A549 (cell line): ENCODE results near the gene HSPA1A. TPM values are rescaled to one million over a fixed set of nuclear protein-coding genes. Genes with fewer than 3 reads are reported as not detected.

Experiments used
- ATAC-seq, 2 experiments: fragments of 200-7000 bp in 1 of 2; fragments of >200 bp in 1 of 2; cut with Nextera tagmentation in 1 of 2; cut with Tn5 transposase in 1 of 2; 3 replicates each; pipeline versions ENCODE4 v1.8.0 to v1.9.1; 2018 to 2020; ENCODE audit warnings: mild to moderate bottlenecking in 1 of 2, moderate library complexity in 1 of 2
- CTCF ChIA-PET: fragments of 300-600 bp; sonication (Branson Sonifier 250); formaldehyde crosslinking; extraction: SDS; loops from one replicate; lab custom pipeline; 2021; ENCODE audit warnings: antibody characterized with exemption, inconsistent platforms; lab: Yijun Ruan, JAX
- POLR2A ChIA-PET: fragments of 350-600 bp; formaldehyde crosslinking; extraction: SDS; loops from one replicate; lab custom pipeline; 2021; ENCODE audit warnings: antibody characterized with exemption, inconsistent platforms; lab: Yijun Ruan, JAX
- DNase-seq, 2 experiments: peaks; one replicate each; pipeline versions ENCODE4 v3.0.0 to v3.0.0-alpha.2; 2011 to 2016; ENCODE audit warnings: low read depth in 1 of 2, low spot score in 1 of 2
- FAIRE-seq: peaks from 2 replicates; lab custom pipeline; 2011; peaks lifted over from hg19 to GRCh38; lab: Jason Lieb, UNC
- H3K27ac ChIP-seq, 2 experiments: fragments of >200 bp; sonication (Bioruptor Twin); formaldehyde crosslinking; 3 replicates each; pipeline ENCODE4 v1.5.1; 2016 to 2017
- H3K4me1 ChIP-seq: fragments of >200 bp; sonication (Bioruptor Twin); formaldehyde crosslinking; 3 replicates; pipeline ENCODE4 v1.6.1; 2016
- H3K4me2 ChIP-seq: fragments of >200 bp; sonication (Bioruptor Twin); formaldehyde crosslinking; 3 replicates; pipeline ENCODE4 v1.6.1; 2016
- H3K4me3 ChIP-seq: fragments of >200 bp; sonication (Bioruptor Twin); formaldehyde crosslinking; 3 replicates; pipeline ENCODE4 v1.5.1; 2016
- H3K9me3 ChIP-seq: fragments of >200 bp; sonication (Bioruptor Twin); formaldehyde crosslinking; 3 replicates; pipeline ENCODE4 v1.6.1; 2016
- CBX2 ChIP-seq: fragments of 200-600 bp; sonication (generic); IDR thresholded peaks from 2 replicates; pipeline ENCODE4 v1.6.1; 2016; ENCODE audit warnings: low read depth, mild to moderate bottlenecking, borderline replicate concordance
- CEBPB ChIP-seq, 2 experiments: fragments of >200 bp in 1 of 2; sonication (Bioruptor Twin) in 1 of 2; formaldehyde crosslinking in 1 of 2; IDR thresholded peaks; 2 replicates each; pipeline ENCODE4 v1.6.1; 2012 to 2016
- CHD2 ChIP-seq: fragments of 150-350 bp; IDR thresholded peaks from 2 replicates; pipeline ENCODE4 v1.6.1; 2014; ENCODE audit warnings: low read length; ENCODE audit not compliant: partially characterized antibody
- CTCF ChIP-seq: fragments of >200 bp; sonication (Bioruptor Twin); formaldehyde crosslinking; IDR thresholded peaks from 3 replicates; pipeline ENCODE4 v1.5.1; 2016
- EHF ChIP-seq: fragments of 250-450 bp; sonication (Bioruptor Pico); IDR thresholded peaks from 2 replicates; pipeline ENCODE4 v1.5.0; 2020; ENCODE audit warnings: mild to moderate bottlenecking
- ELK1 ChIP-seq: fragments of 150-350 bp; IDR thresholded peaks from 2 replicates; pipeline ENCODE4 v1.6.1; 2014; ENCODE audit warnings: low read depth, mild to moderate bottlenecking, low read length
- ESRRA ChIP-seq: fragments of 150-350 bp; IDR thresholded peaks from 2 replicates; pipeline ENCODE4 v1.6.1; 2014; ENCODE audit warnings: mild to moderate bottlenecking, low read length, borderline replicate concordance
- FOSL2 ChIP-seq, 2 experiments: fragments of 450-650 bp in 1 of 2; fragments of >200 bp in 1 of 2; sonication (Bioruptor Twin) in 1 of 2; formaldehyde crosslinking; IDR thresholded peaks; 2 replicates each; pipeline versions ENCODE4 v1.5.0 to v1.6.1; 2016 to 2020; ENCODE audit warnings: mild to moderate bottlenecking in 1 of 2, moderate library complexity in 1 of 2
- GATA3 ChIP-seq: IDR thresholded peaks from 2 replicates; pipeline ENCODE4 v1.6.1; 2012; ENCODE audit warnings: borderline replicate concordance
- HDAC2 ChIP-seq: fragments of 200-600 bp; sonication (generic); IDR thresholded peaks from 2 replicates; pipeline ENCODE4 v1.6.1; 2016
- HEYL ChIP-seq: fragments of 250-450 bp; sonication (Bioruptor Pico); IDR thresholded peaks from 2 replicates; pipeline ENCODE4 v1.8.0; 2021; ENCODE audit warnings: mild to moderate bottlenecking, moderate library complexity
- HOXB13 ChIP-seq: fragments of 250-450 bp; sonication (Bioruptor Pico); IDR thresholded peaks from 2 replicates; pipeline ENCODE4 v1.5.0; 2020; ENCODE audit warnings: low read depth, mild to moderate bottlenecking, moderate library complexity
- HOXB5 ChIP-seq: fragments of 250-450 bp; sonication (Bioruptor Pico); IDR thresholded peaks from 2 replicates; pipeline ENCODE4 v1.5.0; 2020; ENCODE audit warnings: mild to moderate bottlenecking, moderate library complexity
- JUN ChIP-seq, 2 experiments: fragments of >200 bp; sonication (Bioruptor Twin); formaldehyde crosslinking; IDR thresholded peaks; 2 replicates in 1 of 2; 3 replicates in 1 of 2; pipeline ENCODE4 v1.6.1; 2016 to 2017
- JUNB ChIP-seq: fragments of >200 bp; sonication (Bioruptor Twin); formaldehyde crosslinking; IDR thresholded peaks from 2 replicates; pipeline ENCODE4 v1.6.1; 2016
- KDM5A ChIP-seq: fragments of 200-600 bp; sonication (generic); IDR thresholded peaks from 2 replicates; pipeline ENCODE4 v1.6.1; 2016; ENCODE audit warnings: antibody characterized with exemption, mild to moderate bottlenecking
- MAX ChIP-seq: IDR thresholded peaks from 2 replicates; pipeline ENCODE4 v1.6.1; 2012
- NFE2L2 ChIP-seq: fragments of 150-350 bp; conservative IDR thresholded peaks from 2 replicates; pipeline ENCODE4 v1.6.1; 2014; ENCODE audit warnings: low read length
- NR3C1 ChIP-seq: fragments of >200 bp; sonication (Bioruptor Twin); formaldehyde crosslinking; IDR thresholded peaks from 3 replicates; pipeline ENCODE4 v1.6.1; 2017
- PHF8 ChIP-seq: fragments of 200-600 bp; sonication (generic); IDR thresholded peaks from 2 replicates; pipeline ENCODE4 v1.6.1; 2016; ENCODE audit warnings: low read depth, mild to moderate bottlenecking, antibody characterized with exemption, moderate library complexity, borderline replicate concordance
- REST ChIP-seq: fragments of 200-600 bp; sonication (generic); IDR thresholded peaks from 2 replicates; pipeline ENCODE4 v1.6.1; 2016; ENCODE audit warnings: antibody characterized with exemption, mild to moderate bottlenecking, moderate library complexity
- RFX5 ChIP-seq: fragments of 450-650 bp; IDR thresholded peaks from 2 replicates; pipeline ENCODE4 v1.7.1; 2014; ENCODE audit warnings: antibody characterized with exemption, mild to moderate bottlenecking, moderate library complexity
- RNF2 ChIP-seq: fragments of 200-600 bp; sonication (generic); IDR thresholded peaks from 2 replicates; pipeline ENCODE4 v1.6.1; 2016; ENCODE audit warnings: low read depth, mild to moderate bottlenecking, antibody characterized with exemption, moderate library complexity, borderline replicate concordance
- SMC3 ChIP-seq: fragments of >200 bp; sonication (Bioruptor Twin); formaldehyde crosslinking; IDR thresholded peaks from 3 replicates; pipeline ENCODE4 v1.6.1; 2018; ENCODE audit warnings: inconsistent platforms
- SREBF2 ChIP-seq: fragments of 450-650 bp; IDR thresholded peaks from 2 replicates; pipeline ENCODE4 v1.6.1; 2014; ENCODE audit warnings: mild to moderate bottlenecking, moderate library complexity
- ZC3H11A ChIP-seq: fragments of 450-650 bp; IDR thresholded peaks from 2 replicates; pipeline ENCODE4 v1.6.1; 2014; ENCODE audit warnings: antibody characterized with exemption, mild to moderate bottlenecking
- ZNF302 ChIP-seq: fragments of 250-450 bp; sonication (Bioruptor Pico); IDR thresholded peaks from 2 replicates; pipeline ENCODE4 v1.9.0; 2021; ENCODE audit warnings: inconsistent platforms, mild to moderate bottlenecking, moderate library complexity
- ZSCAN20 ChIP-seq: fragments of 250-450 bp; sonication (Bioruptor Pico); IDR thresholded peaks from 2 replicates; pipeline ENCODE4 v1.8.0; 2022; ENCODE audit warnings: mild to moderate bottlenecking, moderate library complexity
- WGBS: methylation state at CpG from one replicate; pipeline ENCODE4 v1.1.6; 2017; ENCODE audit errors: missing lambda C conversion rate; 5-methylcytosine and 5-hydroxymethylcytosine counted together
- polyA plus RNA-seq, 4 experiments: library from polyadenylated mRNA; depleted of rRNA in 3 of 4; stranded (reverse); fragments of >200 nt; fragmentation: RNase III in 1 of 4; extraction: RNeasy Plus Mini Kit Qiagen cat#74134 plus additional on column Dnase treatment in 1 of 4; gene quantifications; 2 replicates in 3 of 4; 3 replicates in 1 of 4; pipeline ENCODE4 v1.2.3, GENCODE V29; 2011 to 2017
- TF ChIP-seq, protein P1 (sequence below): fragments of 250-450 bp; sonication (Bioruptor Pico); IDR thresholded peaks from 2 replicates; pipeline ENCODE4 v1.5.0; 2021; ENCODE audit warnings: mild to moderate bottlenecking, moderate library complexity, borderline replicate concordance
- TF ChIP-seq, protein P2 (sequence below): fragments of 250-450 bp; sonication (Bioruptor Pico); IDR thresholded peaks from 2 replicates; pipeline ENCODE4 v1.5.0; 2020; ENCODE audit warnings: low read depth, mild to moderate bottlenecking, moderate library complexity

The HSPA1A gene
- polyA plus RNA-seq, 2 of the 4 experiments (the other 2 are of a cell fraction): 122 to 204 TPM

- peak within 1 kb of the TSS; percentile 74 for H3K4me3 ChIP-seq
- peak within 1 kb of the TSS; percentile 95 for H3K4me2 ChIP-seq
- POLR2A ChIA-PET: interaction anchor here (0.6 to 1.2 kb wide), 8 partner anchors 21 to 159 kb away, joined by 3 to 13 read pairs (median 4); partner anchors contain the start of genes ABHD16A, HSPA1A, HSPA1B and HSPA1L
- H3K9me3 ChIP-seq: no peaks in the 10 kb centered on the region
- FAIRE-seq (no peak), DNase-seq (peak; percentile 99 to 100), ATAC-seq (peak; percentile 97 to 98)
- WGBS: 3% methylated on average over 45 of the region's 64 CpGs
- H3K4me1 ChIP-seq: peaks cover 4% of the 10 kb centered on the region; the same call in 1 of the 3 replicates
- H3K27ac ChIP-seq: peak within 1 kb of the TSS; percentile 69 to 81
- CTCF ChIA-PET: interaction anchor here (1.0 to 2.6 kb wide), 7 partner anchors 10 to 236 kb away, joined by 3 to 11 read pairs (median 5); no protein-coding TSS in a partner anchor
- no peak for TF ChIP-seq NR3C1
- TF ChIP-seq ELK1: no peak
- no peak for TF ChIP-seq KDM5A
- no peak for TF ChIP-seq CTCF
- TF ChIP-seq MAX: peak; percentile 71
- TF ChIP-seq CBX2: no peak
- peak; percentile 72 for TF ChIP-seq PHF8
- no peak for TF ChIP-seq ZSCAN20 (CRISPR knock-in tag)
- TF ChIP-seq ESRRA: no peak
- no peak for TF ChIP-seq HOXB5
- peak; percentile 77; the same call in 1 of the 2 replicates for TF ChIP-seq RFX5
- TF ChIP-seq REST: no peak
- no peak for TF ChIP-seq ZNF302 (CRISPR knock-in tag)
- TF ChIP-seq, protein P1, sequence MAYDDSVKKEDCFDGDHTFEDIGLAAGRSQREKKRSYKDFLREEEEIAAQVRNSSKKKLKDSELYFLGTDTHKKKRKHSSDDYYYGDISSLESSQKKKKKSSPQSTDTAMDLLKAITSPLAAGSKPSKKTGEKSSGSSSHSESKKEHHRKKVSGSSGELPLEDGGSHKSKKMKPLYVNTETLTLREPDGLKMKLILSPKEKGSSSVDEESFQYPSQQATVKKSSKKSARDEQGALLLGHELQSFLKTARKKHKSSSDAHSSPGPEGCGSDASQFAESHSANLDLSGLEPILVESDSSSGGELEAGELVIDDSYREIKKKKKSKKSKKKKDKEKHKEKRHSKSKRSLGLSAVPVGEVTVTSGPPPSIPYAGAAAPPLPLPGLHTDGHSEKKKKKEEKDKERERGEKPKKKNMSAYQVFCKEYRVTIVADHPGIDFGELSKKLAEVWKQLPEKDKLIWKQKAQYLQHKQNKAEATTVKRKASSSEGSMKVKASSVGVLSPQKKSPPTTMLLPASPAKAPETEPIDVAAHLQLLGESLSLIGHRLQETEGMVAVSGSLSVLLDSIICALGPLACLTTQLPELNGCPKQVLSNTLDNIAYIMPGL (CRISPR knock-in tag): no peak
- TF ChIP-seq GATA3: no peak
- TF ChIP-seq FOSL2 (IDR thresholded peaks at IDR 0.05): no peak
- TF ChIP-seq FOSL2 (CRISPR knock-in tag; IDR thresholded peaks at IDR 0.05): peak; percentile 72
- no peak for TF ChIP-seq EHF (CRISPR knock-in tag)
- TF ChIP-seq, protein P2, sequence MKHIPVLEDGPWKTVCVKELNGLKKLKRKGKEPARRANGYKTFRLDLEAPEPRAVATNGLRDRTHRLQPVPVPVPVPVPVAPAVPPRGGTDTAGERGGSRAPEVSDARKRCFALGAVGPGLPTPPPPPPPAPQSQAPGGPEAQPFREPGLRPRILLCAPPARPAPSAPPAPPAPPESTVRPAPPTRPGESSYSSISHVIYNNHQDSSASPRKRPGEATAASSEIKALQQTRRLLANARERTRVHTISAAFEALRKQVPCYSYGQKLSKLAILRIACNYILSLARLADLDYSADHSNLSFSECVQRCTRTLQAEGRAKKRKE (CRISPR knock-in tag): no peak
- 0 out of 5 replicates have a peak, but pooled peaks of 1 of the 2 experiments have one; percentile 29 for TF ChIP-seq JUN (IDR thresholded peaks at IDR 0.05)
- TF ChIP-seq RNF2: no peak
- no peak for TF ChIP-seq HOXB13 (CRISPR knock-in tag)
- no peak for TF ChIP-seq SMC3
- no peak for TF ChIP-seq SREBF2
- TF ChIP-seq HDAC2: no peak
- TF ChIP-seq JUNB: no peak
- TF ChIP-seq CEBPB (IDR thresholded peaks at IDR 0.05): no peak
- TF ChIP-seq NFE2L2: no peak
- no peak for TF ChIP-seq CHD2
- no peak for TF ChIP-seq ZC3H11A
- TF ChIP-seq HEYL (CRISPR knock-in tag): no peak
These were observed 47.2 kb downstream of the HSPA1A start, which contains the start of gene NEU1 for GRCh38 chr6:31862344-31863235. Gene NEU1 (minus strand): TSS chr6:31862821. CDS start chr6:31862776, 45 bp downstream.
